Nephron progenitor cell (in vitro differentiated cells): ENCODE results near the gene CUBN.

ENCODE experiments used
- DNase-seq: peaks from one replicate; pipeline ENCODE4 v3.0.0; 2021
- H3K27ac Mint-ChIP-seq: 2 replicates; pipeline ENCODE4 v1.8.0; 2021; ENCODE audit warnings: mild to moderate bottlenecking, moderate library complexity, mixed read lengths
- H3K27me3 Mint-ChIP-seq: 2 replicates; pipeline ENCODE4 v1.8.0; 2021; ENCODE audit warnings: mild to moderate bottlenecking, low read depth, mixed read lengths; ENCODE audit not compliant: poor library complexity
- H3K36me3 Mint-ChIP-seq: 2 replicates; pipeline ENCODE4 v1.8.0; 2021; ENCODE audit warnings: low read depth, mixed read lengths
- H3K4me1 Mint-ChIP-seq: 2 replicates; pipeline ENCODE4 v1.8.0; 2021; ENCODE audit warnings: mixed read lengths
- H3K4me3 Mint-ChIP-seq: 2 replicates; pipeline ENCODE4 v1.8.0; 2021; ENCODE audit warnings: mild to moderate bottlenecking, moderate library complexity, mixed read lengths
- H3K9me3 Mint-ChIP-seq: 2 replicates; pipeline ENCODE4 v1.8.0; 2021; ENCODE audit warnings: mild to moderate bottlenecking, moderate library complexity, mixed read lengths
- TF ChIP-seq, protein P1 (sequence below): fragments of 200-600 bp; sonication (generic); IDR thresholded peaks from 2 replicates; pipeline ENCODE4 v1.5.0; 2021; ENCODE audit warnings: antibody characterized with exemption

Gene CUBN

DNA sequence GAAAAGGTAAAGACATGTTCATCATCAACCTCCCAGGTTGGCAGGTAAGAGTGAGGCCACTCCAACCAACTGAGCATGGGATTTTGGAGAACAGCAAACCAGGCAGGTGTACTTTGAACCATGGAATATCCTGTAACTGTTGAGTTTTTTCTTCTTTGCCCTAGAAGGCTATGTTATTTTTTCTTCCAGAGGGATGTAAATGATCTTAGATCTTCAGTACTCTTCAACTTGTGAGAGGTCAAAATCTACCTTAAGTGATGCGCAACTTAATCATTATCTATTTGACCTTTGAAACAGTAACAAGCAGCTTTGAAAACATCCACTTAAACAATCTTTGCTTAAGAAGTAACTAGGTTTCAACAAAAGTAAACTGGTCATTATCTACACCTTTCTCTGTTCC is at the start of gene CUBN:
Gene CUBN, minus strand, starts transcription at position 71 of the 400 bp plus-strand sequence. Its CDS starts 46 bp downstream, at position 25.
- peaks cover 10% of the 10 kb centered on the region for H3K4me1 Mint-ChIP-seq
- no peak within 1 kb of the TSS for H3K4me3 Mint-ChIP-seq
- TF ChIP-seq, protein P1, sequence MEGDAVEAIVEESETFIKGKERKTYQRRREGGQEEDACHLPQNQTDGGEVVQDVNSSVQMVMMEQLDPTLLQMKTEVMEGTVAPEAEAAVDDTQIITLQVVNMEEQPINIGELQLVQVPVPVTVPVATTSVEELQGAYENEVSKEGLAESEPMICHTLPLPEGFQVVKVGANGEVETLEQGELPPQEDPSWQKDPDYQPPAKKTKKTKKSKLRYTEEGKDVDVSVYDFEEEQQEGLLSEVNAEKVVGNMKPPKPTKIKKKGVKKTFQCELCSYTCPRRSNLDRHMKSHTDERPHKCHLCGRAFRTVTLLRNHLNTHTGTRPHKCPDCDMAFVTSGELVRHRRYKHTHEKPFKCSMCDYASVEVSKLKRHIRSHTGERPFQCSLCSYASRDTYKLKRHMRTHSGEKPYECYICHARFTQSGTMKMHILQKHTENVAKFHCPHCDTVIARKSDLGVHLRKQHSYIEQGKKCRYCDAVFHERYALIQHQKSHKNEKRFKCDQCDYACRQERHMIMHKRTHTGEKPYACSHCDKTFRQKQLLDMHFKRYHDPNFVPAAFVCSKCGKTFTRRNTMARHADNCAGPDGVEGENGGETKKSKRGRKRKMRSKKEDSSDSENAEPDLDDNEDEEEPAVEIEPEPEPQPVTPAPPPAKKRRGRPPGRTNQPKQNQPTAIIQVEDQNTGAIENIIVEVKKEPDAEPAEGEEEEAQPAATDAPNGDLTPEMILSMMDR, result no peak
- no peak for DNase-seq
- no peak within 1 kb of the TSS for H3K27ac Mint-ChIP-seq
- peaks cover 4% of the 10 kb centered on the region for H3K9me3 Mint-ChIP-seq
- H3K36me3 Mint-ChIP-seq, result no peaks in the 10 kb centered on the region
- H3K27me3 Mint-ChIP-seq, result no peaks in the 10 kb centered on the region

DNA sequence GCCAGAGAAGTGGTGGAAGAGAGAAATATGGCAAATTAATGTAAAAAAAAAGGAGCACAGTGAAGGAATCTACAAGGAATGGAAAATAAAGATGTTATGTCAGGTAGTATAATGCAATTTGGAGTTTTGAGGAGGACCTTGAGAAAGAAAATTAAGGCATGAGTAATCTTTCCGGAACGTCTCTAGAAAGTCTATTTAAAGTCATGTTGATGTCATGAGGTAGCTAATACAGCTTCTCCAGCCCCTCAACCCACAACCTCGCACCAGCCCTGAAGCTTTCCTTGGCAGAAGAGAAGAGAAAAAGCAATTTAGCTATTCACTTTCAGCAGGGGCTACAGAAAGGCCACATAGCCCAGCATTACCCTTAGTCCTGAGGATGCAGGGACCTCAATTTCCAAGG is 49.4 kb upstream of the CUBN start:
- DNase-seq, result no peak
- Mint-ChIP-seq H3K27me3 (no peaks in the 10 kb centered on the region), H3K9me3 (no peaks in the 10 kb centered on the region), H3K36me3 (no peaks in the 10 kb centered on the region), H3K27ac (no peak overlapping the region), H3K4me3 (no peak overlapping the region), H3K4me1 (peaks cover 22% of the 10 kb centered on the region)
- TF ChIP-seq, protein P1, result no peak

DNA sequence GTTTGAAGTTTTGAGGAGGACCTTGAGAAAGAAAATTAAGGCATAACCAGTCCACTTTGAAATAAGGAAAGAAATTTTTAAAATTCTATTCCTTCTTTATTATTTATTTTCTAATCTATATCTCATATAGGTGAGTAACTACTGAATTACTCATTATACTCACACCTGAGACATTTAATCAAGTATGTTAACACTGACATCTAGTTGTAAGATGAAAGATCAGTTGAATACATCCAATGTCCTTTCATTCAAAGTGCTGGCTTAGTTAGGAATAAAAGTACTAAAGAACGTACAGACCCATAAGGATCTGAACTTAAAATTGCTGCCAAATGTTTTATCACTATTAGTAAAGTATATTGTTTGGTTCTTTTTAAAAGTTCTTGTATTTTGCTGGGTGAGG is 48.4 kb upstream of the CUBN start:
- Mint-ChIP-seq H3K4me1 (peaks cover 22% of the 10 kb centered on the region), H3K9me3 (no peaks in the 10 kb centered on the region)

DNA sequence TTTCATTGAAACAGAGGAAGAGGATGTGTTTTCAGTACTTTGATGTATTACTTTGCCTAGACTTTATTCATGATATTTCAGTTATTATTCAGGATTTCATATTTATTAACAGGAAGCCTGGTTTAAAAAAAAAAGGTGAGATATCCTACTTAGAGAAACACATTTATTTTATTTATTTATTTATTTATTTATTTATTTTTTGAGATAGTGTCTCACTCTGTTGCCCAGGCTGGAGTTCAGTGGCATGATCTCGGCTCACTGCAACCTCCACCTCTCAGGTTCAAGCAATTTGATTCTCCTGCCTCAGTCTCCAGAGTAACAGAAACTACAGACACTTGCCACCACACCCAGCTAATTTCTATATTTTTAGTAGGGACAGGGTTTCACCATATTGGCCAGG is 47.4 kb upstream of the CUBN start:
- Mint-ChIP-seq H3K27me3 (no peaks in the 10 kb centered on the region), H3K9me3 (no peaks in the 10 kb centered on the region), H3K4me3 (no peak overlapping the region), H3K4me1 (peaks cover 22% of the 10 kb centered on the region), H3K27ac (no peak overlapping the region), H3K36me3 (peaks cover 4% of the 10 kb centered on the region)
- TF ChIP-seq, protein P1, result no peak
- DNase-seq, result no peak

More for the DNA sequence above, 48.4 kb upstream of the CUBN start:
- TF ChIP-seq, protein P1, result no peak
- Mint-ChIP-seq H3K4me3 (no peak overlapping the region), H3K27ac (no peak overlapping the region), H3K27me3 (no peaks in the 10 kb centered on the region), H3K36me3 (peaks cover 4% of the 10 kb centered on the region)
- no peak for DNase-seq

DNA sequence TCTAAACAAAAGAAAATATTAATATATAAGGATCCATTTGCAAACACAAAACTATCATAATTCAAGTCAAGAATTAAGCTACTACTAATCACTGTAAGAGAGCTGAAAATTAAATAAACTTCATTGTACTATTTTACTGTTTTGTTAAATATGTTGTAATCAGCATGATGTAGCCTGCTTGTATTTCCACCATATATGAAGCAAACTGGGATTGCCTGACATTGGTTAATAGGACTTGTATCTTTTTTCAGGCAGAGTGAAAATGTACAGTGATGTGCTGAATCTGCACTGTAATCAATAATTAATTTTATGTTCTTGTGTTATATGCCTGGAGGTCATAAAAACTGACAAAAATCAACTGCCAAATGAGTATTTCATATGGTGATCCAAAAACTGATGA is 46.5 kb upstream of the CUBN start:
- TF ChIP-seq, protein P1, result no peak
- H3K9me3 Mint-ChIP-seq, result no peaks in the 10 kb centered on the region

DNA sequence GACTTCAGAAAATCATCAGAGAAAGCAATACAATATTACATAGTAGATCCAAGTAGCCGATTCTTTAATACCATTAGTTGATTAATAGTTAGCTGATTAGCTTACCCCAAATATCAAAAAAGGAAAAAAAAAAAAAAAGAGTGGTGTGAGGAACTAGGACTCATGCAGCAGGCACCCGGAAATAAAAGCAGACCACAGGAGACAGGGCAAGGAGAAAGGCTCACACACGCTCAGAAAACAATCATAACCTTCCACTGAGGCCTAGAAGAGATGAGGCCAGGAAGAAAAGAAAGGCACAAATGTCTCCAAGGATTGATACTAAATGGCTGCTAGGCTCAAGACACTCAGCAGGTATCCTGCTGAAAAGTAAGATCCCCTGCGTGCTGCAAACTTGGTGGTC is 45.9 kb upstream of the CUBN start:
- Mint-ChIP-seq H3K4me3 (no peak overlapping the region), H3K27ac (no peak overlapping the region), H3K27me3 (no peaks in the 10 kb centered on the region)

More for the DNA sequence above, 46.5 kb upstream of the CUBN start:
- H3K36me3 Mint-ChIP-seq, result peaks cover 4% of the 10 kb centered on the region
- no peak for DNase-seq
- H3K27me3 Mint-ChIP-seq, result no peaks in the 10 kb centered on the region
- H3K4me3 Mint-ChIP-seq, result no peak overlapping the region
- no peak overlapping the region for H3K27ac Mint-ChIP-seq
- peaks cover 26% of the 10 kb centered on the region for H3K4me1 Mint-ChIP-seq

More for the DNA sequence above, 45.9 kb upstream of the CUBN start:
- H3K9me3 Mint-ChIP-seq, result no peaks in the 10 kb centered on the region
- DNase-seq, result no peak
- peaks cover 4% of the 10 kb centered on the region for H3K36me3 Mint-ChIP-seq
- TF ChIP-seq, protein P1, result no peak
- peaks cover 21% of the 10 kb centered on the region for H3K4me1 Mint-ChIP-seq
